ENCODE data around the gene RAB40B.
A peak's percentile ranks its signal among the peaks of the same experiment; 100 is the strongest.

RAB40B gene

DNA sequence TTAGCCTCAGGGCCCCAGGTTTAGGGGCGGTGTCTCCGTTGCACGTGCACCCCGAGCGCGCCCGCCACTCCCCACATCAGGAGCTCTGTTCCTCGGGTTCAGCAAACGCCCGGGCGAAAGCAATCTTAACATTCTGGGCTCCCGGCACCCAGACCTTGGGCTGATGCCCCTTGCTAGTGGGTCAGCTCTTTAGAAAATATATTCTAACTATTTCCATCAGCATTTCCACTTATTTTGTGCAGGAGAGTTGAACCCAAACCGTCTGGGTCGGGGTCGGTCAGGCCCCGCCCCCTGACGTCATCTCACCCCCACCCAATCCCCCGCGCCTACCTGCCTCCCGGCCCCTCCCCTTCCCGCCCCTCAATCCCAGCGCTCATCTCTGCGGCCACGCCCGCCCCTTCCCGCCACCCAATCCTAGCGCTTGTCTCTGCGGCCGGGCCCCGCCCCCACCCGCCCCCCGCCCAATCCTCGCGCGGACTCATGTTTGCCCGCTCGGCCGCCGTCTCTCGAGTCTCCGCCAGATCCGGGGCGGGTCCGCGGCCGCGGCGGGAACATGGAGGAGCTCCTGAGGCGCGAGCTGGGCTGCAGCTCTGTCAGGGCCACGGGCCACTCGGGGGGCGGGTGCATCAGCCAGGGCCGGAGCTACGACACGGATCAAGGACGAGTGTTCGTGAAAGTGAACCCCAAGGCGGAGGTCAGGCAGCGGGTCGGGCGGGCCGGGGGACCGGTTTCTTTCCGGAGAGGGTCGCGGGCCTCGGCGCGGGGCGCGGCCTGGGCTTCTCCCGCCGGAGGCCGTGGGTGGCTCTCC lies 17.9 kb upstream of the RAB40B start, which contains the start of gene FN3KRP:
Gene FN3KRP (plus strand): TSS at position 504 of the 808 bp plus-strand sequence. CDS start 50 bp downstream, at position 554.
- peak; percentile 72 for DNase-seq

DNA sequence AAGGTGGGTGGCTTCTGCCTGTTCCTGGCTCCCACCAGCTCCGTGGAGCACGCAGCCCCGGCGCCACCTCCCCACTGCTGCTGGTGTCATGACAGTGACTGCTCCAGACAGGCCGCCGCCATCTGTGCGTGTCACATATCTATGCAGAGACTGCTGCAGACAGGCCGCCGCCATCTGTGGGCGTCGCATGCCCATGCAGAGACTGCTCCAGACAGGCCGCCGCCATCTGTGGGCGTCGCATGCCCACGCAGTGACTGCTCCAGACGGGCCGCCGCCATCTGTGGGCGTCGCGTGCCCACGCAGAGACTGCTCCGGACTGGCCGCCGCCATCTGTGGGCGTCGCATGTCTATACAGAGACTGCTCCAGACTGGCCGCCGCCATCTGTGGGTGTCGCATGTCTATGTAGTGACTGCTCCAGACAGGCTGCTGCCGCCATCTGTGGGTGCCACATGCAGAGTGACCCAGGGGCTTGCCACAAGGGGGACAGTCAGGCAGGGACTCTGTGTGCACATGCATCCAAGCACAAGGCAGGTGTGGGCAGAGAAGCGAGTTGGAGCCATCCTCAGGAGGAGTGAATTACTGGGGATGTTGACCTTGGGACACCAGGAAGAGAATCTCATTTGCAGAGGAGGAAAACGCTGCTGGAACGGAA lies 14.7 kb upstream of the RAB40B start:
- no peak for DNase-seq

DNA sequence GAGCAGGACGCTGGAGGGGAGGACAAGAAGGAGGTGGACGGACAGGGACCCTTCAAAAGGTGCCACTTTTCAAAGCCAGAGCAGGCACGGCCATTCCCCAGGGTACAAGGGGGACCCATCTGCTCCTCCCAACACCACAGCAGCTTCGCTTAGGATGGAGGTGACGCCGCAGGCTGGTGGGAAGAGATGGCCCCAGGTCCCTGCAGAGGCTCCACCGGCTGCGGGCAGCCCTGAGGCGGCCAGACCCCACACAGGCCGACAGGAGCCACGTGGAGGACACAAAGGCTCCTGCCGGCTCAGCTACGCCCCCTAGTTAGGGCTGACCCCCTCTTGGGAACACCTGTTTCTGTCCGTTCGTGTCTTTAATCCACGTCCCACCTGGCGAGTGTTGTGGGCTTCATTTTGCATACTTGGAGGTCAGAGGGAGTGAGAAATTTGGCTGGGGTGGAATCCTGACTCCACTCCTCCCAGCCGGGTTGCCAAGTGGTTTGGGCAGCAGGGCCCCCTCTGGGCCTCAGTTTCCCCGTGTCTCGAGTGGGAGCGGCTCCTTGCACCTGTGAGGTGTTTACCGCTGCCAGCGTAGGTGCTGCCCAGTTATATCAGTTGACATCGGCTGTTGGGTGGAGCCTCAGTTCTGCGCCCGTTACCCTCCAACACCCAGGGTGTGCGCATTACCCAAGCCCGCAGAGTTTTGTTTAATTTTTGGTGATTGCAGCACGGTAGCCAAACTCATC lies 12.2 kb upstream of the RAB40B start:
- no peak for DNase-seq

DNA sequence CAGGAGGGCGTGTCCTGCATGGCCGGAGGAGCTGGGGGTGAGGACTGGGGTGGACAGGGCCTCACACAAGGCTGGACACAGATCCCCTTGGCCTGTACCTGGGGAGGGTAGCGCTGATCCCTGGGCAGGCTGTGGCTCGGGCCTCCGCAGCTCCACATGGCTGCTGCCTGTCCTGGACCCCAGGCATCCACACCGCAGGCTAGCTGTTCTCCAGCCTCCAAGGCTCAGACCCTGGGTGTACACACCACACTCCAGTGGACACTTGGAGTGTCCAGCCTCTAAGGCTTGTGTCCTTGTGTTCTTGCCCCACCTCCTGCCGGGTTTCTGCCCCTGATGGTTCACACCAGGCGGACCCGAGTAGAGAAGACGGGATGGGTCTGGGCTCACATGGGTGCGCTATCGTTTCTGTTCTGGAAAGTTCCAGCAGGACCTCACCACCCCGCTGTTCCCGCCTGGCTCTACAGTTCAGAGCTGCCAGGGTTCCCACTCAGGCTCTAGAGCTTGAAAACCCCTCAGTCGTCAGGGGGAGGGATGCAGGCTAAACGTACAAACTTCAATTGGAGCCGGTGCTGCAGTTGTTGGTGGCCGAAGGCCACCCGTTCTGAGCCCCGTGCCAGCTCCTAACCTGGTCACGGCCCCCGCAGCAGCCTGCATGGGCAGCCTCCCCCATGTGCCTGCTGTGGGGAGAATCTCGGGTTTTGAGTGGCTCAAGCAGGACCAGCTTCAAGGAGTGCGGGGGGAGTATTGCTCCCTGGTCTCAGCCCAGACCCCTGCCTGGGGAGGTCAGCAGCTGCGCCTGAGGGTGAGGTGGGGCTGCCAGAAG lies 11.4 kb upstream of the RAB40B start:
- DNase-seq: no peak

GRCh38 chr17:82709024-82709675 lies 10.7 kb upstream of the RAB40B start:
- no peak for DNase-seq

- DNase-seq: no peak
Measured at GRCh38 chr17:82705756-82706155, 7.3 kb upstream of the RAB40B start.

GRCh38 chr17:82704886-82705285 lies 6.4 kb upstream of the RAB40B start:
- no peak for DNase-seq

DNA sequence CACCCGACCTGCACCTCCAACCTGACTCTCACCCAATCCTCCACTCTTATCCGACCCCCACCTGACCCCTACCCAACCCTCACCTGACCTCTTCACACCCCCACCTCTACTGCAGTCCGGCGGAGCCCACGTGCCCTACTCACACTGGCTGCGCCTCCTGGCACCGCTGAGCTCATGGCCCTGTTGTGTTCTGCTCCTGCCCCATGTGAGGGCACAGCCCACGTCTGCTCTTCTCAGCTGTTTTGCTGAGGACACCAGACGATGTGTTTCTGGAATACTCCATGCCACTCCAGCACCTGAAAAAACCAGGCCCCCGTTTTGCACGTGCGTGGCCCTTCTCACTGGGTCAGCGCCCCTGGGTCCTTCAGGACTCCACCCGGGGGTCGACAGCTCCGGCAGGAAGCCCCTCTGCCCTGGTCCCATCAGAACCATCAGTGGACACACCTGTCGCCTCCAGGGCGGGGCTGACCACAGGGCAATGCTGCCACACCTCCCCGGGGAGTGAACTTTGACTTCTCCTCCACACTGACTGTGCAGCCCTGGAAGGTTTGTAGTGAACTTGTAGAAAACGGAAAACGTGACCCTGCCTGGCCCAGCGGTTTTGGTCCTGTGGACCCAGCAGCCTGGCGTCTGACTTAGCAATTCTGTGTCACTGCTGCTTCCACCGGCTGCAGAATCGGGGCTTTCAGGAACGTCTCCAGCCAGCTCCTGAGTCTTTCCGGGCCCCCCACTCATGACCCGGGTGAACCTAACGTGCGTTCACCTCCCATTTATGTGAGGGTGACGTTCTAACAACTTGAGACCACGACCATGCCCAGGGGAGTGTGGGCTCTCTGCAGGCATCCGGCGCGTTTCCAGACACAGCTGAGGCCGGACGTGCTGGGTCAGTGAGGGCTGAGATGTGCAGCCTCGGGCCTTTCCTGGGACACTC lies 5.7 kb upstream of the RAB40B start:
- no peak for DNase-seq

DNA sequence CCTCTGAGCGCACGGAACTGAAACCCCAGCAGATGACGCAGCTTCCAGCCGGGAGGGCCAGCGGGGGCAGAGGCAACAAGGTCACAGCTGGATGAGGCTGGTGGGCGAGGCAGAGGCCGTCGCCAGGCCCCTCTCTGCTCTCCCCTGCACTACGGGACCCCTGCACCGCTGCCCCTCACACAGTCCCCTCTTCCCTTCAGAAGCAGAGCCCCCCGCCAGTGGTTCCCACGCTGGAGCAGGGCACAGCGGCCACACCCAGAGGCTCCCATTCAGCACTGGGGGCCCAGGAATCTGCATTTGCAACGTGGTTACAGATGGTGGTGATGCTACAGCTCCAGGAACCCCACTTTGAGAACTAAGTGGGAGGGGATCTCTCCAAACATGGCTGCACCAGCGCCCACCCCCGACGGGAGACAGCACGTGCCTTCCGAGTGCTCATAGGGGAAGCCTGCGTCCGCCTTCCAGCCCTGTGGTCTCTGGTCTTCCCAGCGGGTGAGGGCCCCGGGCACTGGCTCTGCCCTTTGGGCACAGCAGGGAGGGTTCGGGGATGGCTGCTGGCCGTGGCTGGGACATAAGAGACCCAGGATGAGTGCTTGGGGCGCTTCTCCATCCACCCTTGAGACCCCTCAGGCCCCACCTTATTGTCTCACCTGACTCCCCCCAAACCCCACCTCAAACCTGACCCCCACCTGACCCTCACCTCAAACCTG lies 4.7 kb upstream of the RAB40B start:
- no peak for DNase-seq

DNA sequence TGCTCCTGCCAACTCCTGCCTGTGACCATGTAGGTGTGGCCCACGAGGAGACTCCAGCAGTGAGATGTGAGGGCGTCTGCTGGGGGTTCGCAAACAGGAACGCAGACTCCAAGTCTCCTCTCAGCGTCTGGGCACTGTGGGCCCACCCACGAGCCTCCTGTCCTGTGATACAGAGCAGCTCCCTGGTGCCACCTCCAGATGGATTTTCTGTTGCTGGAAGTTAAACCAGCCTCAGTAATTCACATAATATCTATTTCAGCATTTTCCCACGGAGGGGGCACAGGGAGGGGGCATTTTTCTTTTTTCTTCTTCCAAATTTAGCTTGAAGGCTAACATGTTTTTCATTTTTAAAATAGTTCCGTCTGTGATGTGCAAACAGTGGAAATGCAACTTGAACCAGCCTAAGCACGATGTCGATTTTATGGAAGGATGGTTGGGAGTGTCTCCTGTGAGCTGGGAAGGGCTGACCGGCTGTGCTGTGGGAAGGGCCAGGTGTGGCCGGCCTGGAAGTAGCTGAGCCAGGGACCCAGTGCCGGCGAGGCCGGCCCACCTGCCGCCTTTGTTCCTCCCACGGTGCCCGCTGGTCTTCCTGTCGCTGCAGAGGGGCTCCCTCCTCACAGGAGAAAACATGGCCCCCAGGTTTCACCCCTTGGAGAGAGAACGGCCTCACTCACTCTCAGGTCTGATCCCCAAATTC lies 3.9 kb upstream of the RAB40B start:
- no peak for DNase-seq

- DNase-seq: no peak
Measured at GRCh38 chr17:82699551-82699950, 1.1 kb upstream of the RAB40B start.

GRCh38 chr17:82698974-82699442 lies 510 bp upstream of the RAB40B start:
- no peak for DNase-seq

DNA sequence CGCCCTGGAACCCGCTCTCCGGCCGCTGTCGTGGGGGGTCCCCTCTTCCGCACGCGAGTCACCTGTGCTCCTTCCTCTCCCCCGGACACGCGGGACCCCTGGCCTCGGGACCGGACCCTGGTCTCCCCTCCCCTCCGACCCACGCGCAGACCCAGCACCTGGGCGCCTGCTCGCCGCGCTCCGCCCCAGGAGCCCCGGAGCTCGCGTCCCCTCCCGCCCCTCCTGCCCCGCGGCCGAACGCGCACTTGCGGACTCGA lies 762 bp downstream of the RAB40B start:
- no peak for DNase-seq

- no peak for DNase-seq
Measured at GRCh38 chr17:82696916-82697807, 1.3 kb downstream of the RAB40B start.

- no peak for DNase-seq
Measured at GRCh38 chr17:82696259-82696658, 2.2 kb downstream of the RAB40B start.

GRCh38 chr17:82694647-82695046 lies 3.9 kb downstream of the RAB40B start:
- no peak for DNase-seq

DNA sequence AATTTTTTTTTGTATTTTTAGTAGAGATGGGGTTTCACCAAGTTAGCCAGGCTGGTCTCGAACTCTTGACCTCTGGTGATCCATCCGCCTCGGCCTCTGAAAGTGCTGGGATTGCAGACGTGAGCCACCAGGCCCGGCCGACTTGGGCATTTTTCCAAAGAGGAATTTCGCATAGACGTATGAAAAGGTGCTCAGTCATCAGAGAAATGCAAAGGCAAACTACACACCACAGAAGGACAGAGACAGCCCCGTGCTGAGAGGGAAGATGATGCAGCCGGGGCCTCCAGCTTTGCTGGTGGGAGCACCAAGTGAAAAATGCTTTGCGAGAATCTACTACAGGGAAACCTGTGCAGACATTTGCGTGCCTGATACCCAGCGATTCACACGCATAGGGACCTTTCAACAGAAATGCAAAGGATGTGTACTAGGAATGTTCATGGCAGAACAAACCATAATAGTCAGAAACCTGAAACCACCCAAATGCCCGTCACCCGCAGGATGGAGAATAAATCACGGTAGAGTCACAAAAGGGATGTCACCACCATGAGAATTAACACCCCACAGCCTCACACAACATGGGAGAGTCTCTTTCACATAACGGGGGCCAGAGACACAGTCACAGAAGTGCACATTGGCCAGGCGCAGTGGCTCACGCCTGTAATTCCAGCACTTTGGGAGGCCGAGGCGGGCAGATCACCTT lies 5.2 kb downstream of the RAB40B start:
- DNase-seq: no peak

GRCh38 chr17:82692268-82692667 lies 6.2 kb downstream of the RAB40B start:
- DNase-seq: no peak

All from NCI-H1417 treated with DMSO at 0.1 percent for 48 hours (cell line).